ENCODE results near the gene SIM1. TPM values are rescaled to one million over a fixed set of nuclear protein-coding genes. Genes with fewer than 3 reads are reported as not detected.

SIM1 gene
- total and polyA plus RNA-seq, 4 donors: not detected

DNA sequence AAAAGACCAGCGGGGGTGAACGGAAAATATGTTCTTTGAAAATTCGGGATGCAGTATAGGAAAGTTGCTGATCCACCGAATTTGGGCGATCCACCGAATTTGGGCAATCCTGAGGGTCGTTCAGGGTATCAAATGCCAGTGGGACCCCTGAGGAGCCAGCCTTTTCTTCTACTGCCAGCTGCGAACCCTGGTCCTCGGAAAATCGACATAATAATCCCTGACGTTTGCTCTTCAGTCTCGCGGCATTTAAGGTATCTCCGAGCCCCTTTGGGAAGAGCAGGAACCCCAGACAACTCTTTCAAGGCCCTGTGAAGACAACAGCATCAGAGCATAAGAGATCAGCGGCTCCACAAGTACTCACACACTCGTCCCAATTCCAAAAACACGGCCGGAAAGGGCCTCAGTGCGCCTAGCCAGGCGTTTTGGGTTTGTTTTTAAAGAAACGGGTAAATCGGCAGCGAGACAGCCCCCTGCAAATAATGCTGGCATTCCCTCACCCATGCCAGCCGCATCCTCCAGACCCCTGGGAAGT lies 1.0 kb downstream of the SIM1 start:
- H3K4me3 ChIP-seq: no peak overlapping the region
- H3K36me3 ChIP-seq (ENCODE audit: control insufficient read depth in 4 of 4, insufficient read depth in 4 of 4, low read length in 4 of 4): no peaks in the 10 kb centered on the region
- no peak overlapping the region for H3K9ac ChIP-seq (ENCODE audit: insufficient read depth in 1 of 2, low read length in 2 of 2)
- H3K4me1 ChIP-seq (ENCODE audit: control insufficient read depth in 5 of 5, insufficient read depth in 5 of 5, low read length in 5 of 5): peaks cover 0 to 10% (median 0%) of the 10 kb centered on the region in 5 donors
- WGBS, 2 donors: 5 to 8% methylated on average over 24 of the region's 24 CpGs
- H3K27me3 ChIP-seq (ENCODE audit: control insufficient read depth in 3 of 3, insufficient read depth in 3 of 3, low read length in 2 of 3): peaks cover 0 to 95% (median 93%) of the 10 kb centered on the region in 3 donors
- TF ChIP-seq, protein P1, sequence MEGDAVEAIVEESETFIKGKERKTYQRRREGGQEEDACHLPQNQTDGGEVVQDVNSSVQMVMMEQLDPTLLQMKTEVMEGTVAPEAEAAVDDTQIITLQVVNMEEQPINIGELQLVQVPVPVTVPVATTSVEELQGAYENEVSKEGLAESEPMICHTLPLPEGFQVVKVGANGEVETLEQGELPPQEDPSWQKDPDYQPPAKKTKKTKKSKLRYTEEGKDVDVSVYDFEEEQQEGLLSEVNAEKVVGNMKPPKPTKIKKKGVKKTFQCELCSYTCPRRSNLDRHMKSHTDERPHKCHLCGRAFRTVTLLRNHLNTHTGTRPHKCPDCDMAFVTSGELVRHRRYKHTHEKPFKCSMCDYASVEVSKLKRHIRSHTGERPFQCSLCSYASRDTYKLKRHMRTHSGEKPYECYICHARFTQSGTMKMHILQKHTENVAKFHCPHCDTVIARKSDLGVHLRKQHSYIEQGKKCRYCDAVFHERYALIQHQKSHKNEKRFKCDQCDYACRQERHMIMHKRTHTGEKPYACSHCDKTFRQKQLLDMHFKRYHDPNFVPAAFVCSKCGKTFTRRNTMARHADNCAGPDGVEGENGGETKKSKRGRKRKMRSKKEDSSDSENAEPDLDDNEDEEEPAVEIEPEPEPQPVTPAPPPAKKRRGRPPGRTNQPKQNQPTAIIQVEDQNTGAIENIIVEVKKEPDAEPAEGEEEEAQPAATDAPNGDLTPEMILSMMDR (IDR thresholded peaks at IDR 0.05; ENCODE audit: control extremely low read depth, extremely low read depth): no peak
- no peak overlapping the region for H3K27ac ChIP-seq (ENCODE audit: low read depth in 1 of 2, low read length in 1 of 2)
- ATAC-seq (ENCODE audit: insufficient read depth, low FRiP score) (no peak), DNase-seq (peak in 1 of 3 donors; percentile 37)
- H3K9me3 ChIP-seq (ENCODE audit: control insufficient read depth in 4 of 4, insufficient read depth in 3 of 4, low read length in 3 of 4): peaks cover 0 to 19% (median 0%) of the 10 kb centered on the region in 4 donors

DNA sequence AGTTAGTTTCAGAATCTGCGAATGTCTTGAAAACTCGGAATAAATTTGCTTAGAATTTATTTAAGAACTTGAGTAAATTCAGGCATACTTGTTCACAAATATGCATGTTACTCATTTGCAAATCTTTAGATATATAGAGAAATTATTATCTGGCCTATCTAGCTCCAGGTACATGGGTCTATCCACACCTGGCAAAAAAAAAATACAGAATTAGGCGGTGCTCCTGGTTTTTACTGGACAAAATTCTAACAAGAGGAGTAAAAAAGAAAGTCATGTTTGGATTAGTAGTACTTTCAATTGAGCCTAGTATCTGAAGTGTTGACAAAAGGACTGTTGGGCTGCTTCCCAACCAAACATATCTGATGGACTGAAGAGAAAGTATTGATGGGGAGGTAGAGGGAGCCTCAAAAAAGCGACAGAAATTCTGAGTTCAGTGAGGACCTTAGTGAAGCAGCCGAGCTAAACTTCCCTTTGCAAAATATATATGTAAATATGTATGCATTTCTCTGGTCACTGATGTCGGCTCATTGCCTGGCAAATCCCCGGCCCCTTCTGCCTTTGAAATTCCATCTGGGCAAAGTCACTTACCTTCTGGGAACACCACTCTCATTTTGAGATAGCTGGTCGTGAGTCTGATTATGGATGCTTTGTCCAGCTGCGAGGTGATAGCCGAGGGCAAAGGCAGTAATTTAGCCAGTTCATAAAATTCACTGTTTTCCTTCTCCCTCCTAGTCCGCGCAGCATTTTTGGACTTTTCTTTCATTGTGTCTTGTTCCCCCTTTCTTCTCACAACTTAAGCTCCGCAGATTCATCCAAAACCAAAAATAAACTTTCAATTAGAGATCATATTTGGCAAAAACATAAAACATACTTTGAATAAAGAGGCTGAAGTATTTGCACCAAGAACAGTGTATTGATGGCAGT lies 1.8 kb downstream of the SIM1 start:
- Histone ChIP-seq H3K4me1 (ENCODE audit: control insufficient read depth in 5 of 5, insufficient read depth in 5 of 5, low read length in 5 of 5) (peaks cover 0 to 10% (median 3%) of the 10 kb centered on the region in 5 donors), H3K9ac (ENCODE audit: insufficient read depth in 1 of 2, low read length in 2 of 2) (no peak overlapping the region), H3K9me3 (ENCODE audit: control insufficient read depth in 4 of 4, insufficient read depth in 3 of 4, low read length in 3 of 4) (peaks cover 0 to 26% (median 0%) of the 10 kb centered on the region in 4 donors), H3K27ac (ENCODE audit: low read depth in 1 of 2, low read length in 1 of 2) (no peak overlapping the region), H3K27me3 (ENCODE audit: control insufficient read depth in 3 of 3, insufficient read depth in 3 of 3, low read length in 2 of 3) (peaks cover 0 to 95% (median 93%) of the 10 kb centered on the region in 3 donors), H3K36me3 (ENCODE audit: control insufficient read depth in 4 of 4, insufficient read depth in 4 of 4, low read length in 4 of 4) (no peaks in the 10 kb centered on the region), H3K4me3 (no peak overlapping the region)
- TF ChIP-seq, protein P1 (IDR thresholded peaks at IDR 0.05; ENCODE audit: control extremely low read depth, extremely low read depth): no peak
- DNase-seq: peak in 1 of 3 donors; percentile 49
- no peak for ATAC-seq (ENCODE audit: insufficient read depth, low FRiP score)
- WGBS, 2 donors: 9 to 11% methylated on average over 13 of the region's 13 CpGs

DNA sequence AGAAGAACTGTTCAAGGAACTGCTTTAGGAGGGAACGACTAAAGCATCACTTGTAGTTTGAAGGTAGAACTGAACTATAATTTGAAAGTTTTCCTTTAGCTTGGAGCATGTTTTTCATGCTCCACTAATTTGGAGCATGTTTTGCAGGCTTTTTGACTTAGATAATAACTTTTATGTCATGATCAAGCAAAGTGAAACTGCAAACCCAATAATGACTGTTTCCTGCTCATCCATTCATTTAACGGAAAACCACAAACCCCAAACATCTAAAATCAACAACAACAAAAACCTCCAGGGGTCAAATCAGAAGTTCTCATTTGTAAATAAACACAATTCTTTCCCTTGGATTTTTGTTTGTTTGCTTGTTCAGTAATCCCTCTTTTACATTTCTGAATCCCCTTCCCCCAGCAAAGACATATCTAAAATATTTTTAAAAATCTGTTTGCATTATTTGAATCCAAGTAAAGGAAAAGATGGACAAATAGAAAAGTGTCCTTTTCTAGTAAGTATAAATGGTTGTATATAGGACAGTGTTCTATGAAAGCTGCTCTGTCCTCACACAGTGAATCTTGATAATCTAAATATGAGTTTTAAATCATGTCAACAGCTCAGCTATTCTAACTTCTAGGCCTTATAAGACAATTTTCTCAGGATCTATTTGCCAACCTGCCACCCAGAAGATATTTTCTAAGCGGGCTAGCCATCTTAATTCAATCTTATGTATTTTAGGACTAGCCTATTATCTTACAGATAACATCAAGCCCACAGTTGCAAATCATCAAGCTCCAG lies 2.6 kb downstream of the SIM1 start:
- peaks cover 0 to 95% (median 93%) of the 10 kb centered on the region in 3 donors for H3K27me3 ChIP-seq (ENCODE audit: control insufficient read depth in 3 of 3, insufficient read depth in 3 of 3, low read length in 2 of 3)
- no peak overlapping the region for H3K4me3 ChIP-seq
- peak in 1 of 3 donors; percentile 53 for DNase-seq

More for the DNA sequence above, 2.6 kb downstream of the SIM1 start:
- no peak overlapping the region for H3K27ac ChIP-seq (ENCODE audit: low read depth in 1 of 2, low read length in 1 of 2)
- peaks cover 0 to 10% (median 3%) of the 10 kb centered on the region in 5 donors for H3K4me1 ChIP-seq (ENCODE audit: control insufficient read depth in 5 of 5, insufficient read depth in 5 of 5, low read length in 5 of 5)
- H3K9ac ChIP-seq (ENCODE audit: insufficient read depth in 1 of 2, low read length in 2 of 2): no peak overlapping the region
- H3K36me3 ChIP-seq (ENCODE audit: control insufficient read depth in 4 of 4, insufficient read depth in 4 of 4, low read length in 4 of 4): no peaks in the 10 kb centered on the region
- 3 to 13% methylated on average over 3 of the region's 3 CpGs for WGBS, 2 donors
- H3K9me3 ChIP-seq (ENCODE audit: control insufficient read depth in 4 of 4, insufficient read depth in 3 of 4, low read length in 3 of 4): peaks cover 0 to 29% (median 0%) of the 10 kb centered on the region in 4 donors
- no peak for ATAC-seq (ENCODE audit: insufficient read depth, low FRiP score)
- TF ChIP-seq, protein P1 (IDR thresholded peaks at IDR 0.05; ENCODE audit: control extremely low read depth, extremely low read depth): no peak
